A549 treated with CpdA at 1 μM for 4 hours (cell line): ENCODE data around the gene PRKAB1. TPM values are rescaled to one million over a fixed set of nuclear protein-coding genes. Genes with fewer than 3 reads are reported as not detected.

Experiments
- total RNA-seq: library from RNA; stranded (reverse); fragments of 200-300 nt; extraction: Qiagen RNA extraction; gene quantifications from 5 replicates; pipeline ENCODE4 v1.2.3, GENCODE V29; 2022; ENCODE audit warnings: low read depth

Gene PRKAB1
- total RNA-seq: 30.5 to 39.8 TPM (median 33.1 TPM) in 5 replicates

DNA sequence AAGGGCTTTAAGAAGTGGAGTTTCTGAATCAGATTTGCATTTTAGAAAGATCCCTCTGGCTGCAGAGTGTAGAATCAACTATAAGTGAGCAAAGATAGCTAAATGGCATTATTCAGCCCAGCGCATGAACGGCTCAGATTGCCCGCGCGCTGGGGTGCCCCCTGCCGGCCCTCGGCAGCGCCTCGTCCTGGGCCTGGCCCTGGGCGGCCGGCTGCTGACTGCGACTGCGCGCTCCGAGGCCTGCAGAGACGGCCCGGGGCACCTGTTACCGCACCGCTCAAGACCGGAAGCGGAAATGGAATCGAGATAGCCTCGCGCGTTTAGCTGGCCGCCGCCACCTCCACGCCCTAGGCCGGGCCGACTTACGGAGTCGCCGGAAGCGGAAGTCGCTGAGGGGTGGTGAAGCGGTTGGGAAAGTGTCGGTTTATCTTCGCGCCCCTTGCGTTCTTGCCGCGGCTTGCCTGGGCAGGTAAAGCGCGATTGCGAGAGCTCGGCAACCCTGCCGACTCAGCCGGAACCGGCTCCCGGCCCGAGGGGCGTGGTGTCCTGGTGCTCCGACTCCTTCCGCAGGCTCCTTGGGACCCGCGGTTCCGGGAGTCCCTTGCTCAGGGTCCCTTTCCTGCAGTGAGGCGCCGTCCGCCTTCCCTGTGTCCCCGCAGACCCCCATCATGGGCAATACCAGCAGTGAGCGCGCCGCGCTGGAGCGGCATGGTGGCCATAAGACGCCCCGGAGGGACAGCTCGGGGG lies at the start of gene PRKAB1:
Gene PRKAB1 (plus strand): TSS at position 557 of the 747 bp plus-strand sequence. CDS start 112 bp downstream, at position 669.

Other genes with a start within 250 kb of the PRKAB1 start
- 0.06 to 0.12 TPM (median 0.07 TPM) in 5 replicates for gene TMEM233, start 74.4 kb upstream of the PRKAB1 start, total RNA-seq
- gene CIT, start 209.2 kb downstream of the PRKAB1 start, total RNA-seq: 11.0 to 13.4 TPM (median 13.1 TPM) in 5 replicates